GM12891 (cell line): ENCODE results near the gene ESYT2.

Experiments
- PAX5 ChIP-seq: IDR thresholded peaks from 2 replicates; pipeline ENCODE4 v1.6.1; 2011; ENCODE audit warnings: low read length, moderate library complexity, mild to moderate bottlenecking; ENCODE audit not compliant: insufficient read depth, severe bottlenecking
- POLR2A ChIP-seq: IDR thresholded peaks from 2 replicates; pipeline ENCODE4 v1.6.1; 2011; ENCODE audit warnings: low read depth, low read length, control low read depth
- POLR2AphosphoS5 ChIP-seq: IDR thresholded peaks from 2 replicates; pipeline ENCODE4 v1.6.1; 2011; ENCODE audit warnings: low read depth, low read length, control low read depth
- TAF1 ChIP-seq: IDR thresholded peaks from 2 replicates; pipeline ENCODE4 v1.6.1; 2011; ENCODE audit warnings: low read depth, low read length, control low read depth

GRCh38 chr7:158815800-158816128 is 13.5 kb downstream of the ESYT2 start:
- TF ChIP-seq TAF1 (no peak), POLR2A (no peak), POLR2AphosphoS5 (no peak), PAX5 (no peak)
